NCI-H2081 treated with DMSO at 0.1 percent for 48 hours (cell line): ENCODE results near the gene ATAD3A.
"Not testable (repeated sequence)": the region's sequence is repeated elsewhere in the genome, so short reads cannot be mapped to it uniquely, and the experiment has no call there.

ENCODE experiments used
- DNase-seq: peaks from one replicate; lab custom pipeline; 2025; lab: John Stamatoyannopoulos, UW

Gene ATAD3A

GRCh38 chr1:1523651-1524050 is 11.7 kb downstream of the ATAD3A start:
- DNase-seq, result not testable (repeated sequence)

GRCh38 chr1:1524750-1525383 is 12.9 kb downstream of the ATAD3A start:
- DNase-seq, result not testable (repeated sequence)

GRCh38 chr1:1526476-1526875 is 14.5 kb downstream of the ATAD3A start:
- not testable (repeated sequence) for DNase-seq

- no peak for DNase-seq
Measured at GRCh38 chr1:1527092-1527816, 15.3 kb downstream of the ATAD3A start.

- DNase-seq, result no peak
Measured at GRCh38 chr1:1528301-1529267, 16.6 kb downstream of the ATAD3A start.

GRCh38 chr1:1529321-1529720 is 17.4 kb downstream of the ATAD3A start:
- DNase-seq, result no peak

GRCh38 chr1:1529936-1530335 is 18.0 kb downstream of the ATAD3A start:
- DNase-seq, result no peak

- DNase-seq, result no peak
Measured at GRCh38 chr1:1531947-1532346, 20.0 kb downstream of the ATAD3A start.

- DNase-seq, result not testable (repeated sequence)
Measured at GRCh38 chr1:1533176-1533893, 21.4 kb downstream of the ATAD3A start.

- DNase-seq, result not testable (repeated sequence)
Measured at GRCh38 chr1:1533894-1534291, 21.9 kb downstream of the ATAD3A start.

- no peak for DNase-seq
Measured at GRCh38 chr1:1534401-1535154, 22.6 kb downstream of the ATAD3A start.

GRCh38 chr1:1535201-1536018 is 23.4 kb downstream of the ATAD3A start:
- DNase-seq, result no peak

GRCh38 chr1:1536019-1536937 is 24.3 kb downstream of the ATAD3A start:
- DNase-seq, result no peak

- no peak for DNase-seq
Measured at GRCh38 chr1:1536938-1537546, 25.1 kb downstream of the ATAD3A start.

- no peak for DNase-seq
Measured at GRCh38 chr1:1537626-1538250, 25.8 kb downstream of the ATAD3A start.

GRCh38 chr1:1538334-1538733 is 26.4 kb downstream of the ATAD3A start:
- no peak for DNase-seq

GRCh38 chr1:1538989-1539309 is 27.0 kb downstream of the ATAD3A start:
- DNase-seq, result no peak

GRCh38 chr1:1539310-1540089 is 27.5 kb downstream of the ATAD3A start:
- DNase-seq, result no peak
